WTC11 (cell line): ENCODE results near the gene TNK1. TPM values are rescaled to one million over a fixed set of nuclear protein-coding genes. Genes with fewer than 3 reads are reported as not detected.

Experiments used
- ATAC-seq: fragments of 200-7000 bp; cut with Tn5 transposase; 2 replicates; pipeline ENCODE4 v1.10.0; 2021; ENCODE audit warnings: mild to moderate bottlenecking, moderate library complexity
- CTCF ChIA-PET: fragments of 300-600 bp; sonication (Branson Sonifier 250); formaldehyde crosslinking; loops from one replicate; lab custom pipeline; 2021; ENCODE audit warnings: antibody characterized with exemption; lab: Charles Lee
- POLR2A ChIA-PET: fragments of 350-600 bp; sonication (Branson Sonifier 250); formaldehyde crosslinking; loops from one replicate; lab custom pipeline; 2021; ENCODE audit warnings: antibody characterized with exemption; lab: Charles Lee
- DNase-seq: peaks from one replicate; pipeline ENCODE4 v3.0.0; 2021; ENCODE audit warnings: low spot score
- H3K27ac Mint-ChIP-seq: 2 replicates; pipeline ENCODE4 v1.8.0; 2021; ENCODE audit warnings: mixed read lengths
- H3K27me3 Mint-ChIP-seq: 2 replicates; pipeline ENCODE4 v1.8.0; 2021; ENCODE audit warnings: low read depth, mild to moderate bottlenecking, moderate library complexity, mixed read lengths
- H3K36me3 Mint-ChIP-seq: 2 replicates; pipeline ENCODE4 v1.8.0; 2021; ENCODE audit warnings: mixed read lengths
- H3K4me1 Mint-ChIP-seq: 2 replicates; pipeline ENCODE4 v1.8.0; 2022; ENCODE audit warnings: mixed read lengths
- H3K4me3 Mint-ChIP-seq: 2 replicates; pipeline ENCODE4 v1.8.0; 2021; ENCODE audit warnings: mild to moderate bottlenecking, moderate library complexity, mixed read lengths
- H3K9me3 Mint-ChIP-seq: 2 replicates; pipeline ENCODE4 v1.8.0; 2021; ENCODE audit warnings: mixed read lengths
- ATF1 ChIP-seq: sonication (generic); formaldehyde crosslinking; IDR thresholded peaks from 2 replicates; pipeline ENCODE4 v1.8.1; 2023; ENCODE audit warnings: mild to moderate bottlenecking, moderate library complexity, missing genetic modification reagents
- CDX4 ChIP-seq: fragments of 250-450 bp; sonication (Bioruptor Pico); IDR thresholded peaks from 2 replicates; pipeline ENCODE4 v1.9.0; 2021; ENCODE audit warnings: moderate library complexity, mild to moderate bottlenecking, inconsistent platforms, borderline replicate concordance
- FOXJ3 ChIP-seq: sonication (generic); formaldehyde crosslinking; IDR thresholded peaks from 2 replicates; pipeline ENCODE4 v1.9.0; 2021; ENCODE audit warnings: missing genetic modification reagents, mild to moderate bottlenecking, borderline replicate concordance
- FOXP4 ChIP-seq: sonication (generic); formaldehyde crosslinking; IDR thresholded peaks from 2 replicates; pipeline ENCODE4 v1.8.0; 2022; ENCODE audit warnings: mild to moderate bottlenecking, missing genetic modification reagents
- JUN ChIP-seq: sonication (generic); formaldehyde crosslinking; IDR thresholded peaks from 2 replicates; pipeline ENCODE4 v1.8.0; 2023; ENCODE audit warnings: mild to moderate bottlenecking, missing genetic modification reagents
- KAT7 ChIP-seq: sonication (generic); formaldehyde crosslinking; IDR thresholded peaks from 2 replicates; pipeline ENCODE4 v1.8.1; 2023; ENCODE audit warnings: missing genetic modification reagents, mild to moderate bottlenecking, borderline replicate concordance
- MAX ChIP-seq: sonication (generic); formaldehyde crosslinking; IDR thresholded peaks from 2 replicates; pipeline ENCODE4 v1.8.0; 2022; ENCODE audit warnings: mild to moderate bottlenecking, missing genetic modification reagents
- NFATC4 ChIP-seq: fragments of 250-450 bp; sonication (Bioruptor Pico); IDR thresholded peaks from 2 replicates; pipeline ENCODE4 v1.9.0; 2021; ENCODE audit warnings: mild to moderate bottlenecking
- PRRX2 ChIP-seq: fragments of 250-450 bp; sonication (Bioruptor Pico); IDR thresholded peaks from 2 replicates; pipeline ENCODE4 v1.8.0; 2021; ENCODE audit warnings: mild to moderate bottlenecking
- RELA ChIP-seq: sonication (generic); formaldehyde crosslinking; IDR thresholded peaks from 2 replicates; pipeline ENCODE4 v1.8.1; 2022; ENCODE audit warnings: missing genetic modification reagents, mild to moderate bottlenecking, borderline replicate concordance
- SOX15 ChIP-seq: fragments of 250-450 bp; sonication (Bioruptor Pico); IDR thresholded peaks from 2 replicates; pipeline ENCODE4 v1.9.0; 2021; ENCODE audit warnings: mild to moderate bottlenecking
- TEAD4 ChIP-seq: sonication (generic); formaldehyde crosslinking; IDR thresholded peaks from 2 replicates; pipeline ENCODE4 v1.8.0; 2022; ENCODE audit warnings: mild to moderate bottlenecking, missing genetic modification reagents
- ZNF138 ChIP-seq: sonication (generic); formaldehyde crosslinking; conservative IDR thresholded peaks from 2 replicates; pipeline ENCODE4 v1.8.1; 2022; ENCODE audit warnings: mild to moderate bottlenecking, moderate library complexity, missing genetic modification reagents
- ZNF219 ChIP-seq: sonication (generic); formaldehyde crosslinking; IDR thresholded peaks from 2 replicates; pipeline ENCODE4 v1.8.0; 2023; ENCODE audit warnings: missing genetic modification reagents, mild to moderate bottlenecking, borderline replicate concordance
- ZNF263 ChIP-seq: sonication (generic); formaldehyde crosslinking; IDR thresholded peaks from 2 replicates; pipeline ENCODE4 v1.8.1; 2022; ENCODE audit warnings: low read depth, mild to moderate bottlenecking, moderate library complexity, missing genetic modification reagents
- ZNF281 ChIP-seq: sonication (generic); formaldehyde crosslinking; IDR thresholded peaks from 2 replicates; pipeline ENCODE4 v1.8.0; 2023; ENCODE audit warnings: mild to moderate bottlenecking, missing genetic modification reagents
- ZNF423 ChIP-seq: fragments of 250-450 bp; sonication (Bioruptor Pico); IDR thresholded peaks from 2 replicates; pipeline ENCODE4 v2.1.2; 2022; ENCODE audit warnings: mild to moderate bottlenecking, moderate library complexity
- ZNF532 ChIP-seq: fragments of 250-450 bp; sonication (Bioruptor Pico); IDR thresholded peaks from 2 replicates; pipeline ENCODE4 v1.9.0; 2021; ENCODE audit warnings: mild to moderate bottlenecking, borderline replicate concordance
- total RNA-seq: library from RNA; stranded (reverse); gene quantifications from 3 replicates; pipeline ENCODE4 v1.2.3, GENCODE V29; 2021

Gene TNK1
- total RNA-seq, 1 experiment from 2014 or later = 9.3 TPM

- no peak for TF ChIP-seq FOXP4 (CRISPR knock-in tag)
- TF ChIP-seq ZNF219 = no peak
- TF ChIP-seq KAT7 (CRISPR knock-in tag) = no peak
Observed at GRCh38 chr17:7374353-7374752, 6.5 kb upstream of the TNK1 start (continued).

- Mint-ChIP-seq H3K27me3 (peaks cover 49% of the 10 kb centered on the region), H3K36me3 (no peaks in the 10 kb centered on the region; the same call in 1 of the 2 replicates), H3K4me1 (peaks cover 22% of the 10 kb centered on the region), H3K27ac (no peak overlapping the region), H3K4me3 (no peak overlapping the region), H3K9me3 (peaks cover 8% of the 10 kb centered on the region)
- CTCF ChIA-PET = no interaction called here
- ATAC-seq = no peak
- no peak for DNase-seq
- POLR2A ChIA-PET = no interaction called here
- TF ChIP-seq ZNF423 = no peak
- no peak for TF ChIP-seq FOXJ3 (CRISPR knock-in tag)
- TF ChIP-seq JUN (CRISPR knock-in tag) = no peak
- TF ChIP-seq ZNF532 = no peak
- TF ChIP-seq NFATC4 = no peak
- no peak for TF ChIP-seq ZNF138 (CRISPR knock-in tag)
- no peak for TF ChIP-seq RELA (CRISPR knock-in tag)
- no peak for TF ChIP-seq PRRX2
- TF ChIP-seq ZNF281 = no peak
- TF ChIP-seq CDX4 = no peak
- no peak for TF ChIP-seq SOX15 (CRISPR knock-in tag)
- no peak for TF ChIP-seq TEAD4 (CRISPR knock-in tag)
- no peak for TF ChIP-seq ATF1 (CRISPR knock-in tag)
- TF ChIP-seq ZNF263 (CRISPR knock-in tag) = no peak
- no peak for TF ChIP-seq MAX
Observed at GRCh38 chr17:7379134-7379533, 1.8 kb upstream of the TNK1 start.
